ENCODE results near the gene C9orf85. TPM values are rescaled to one million over a fixed set of nuclear protein-coding genes. Genes with fewer than 3 reads are reported as not detected.

The C9orf85 gene
- total RNA-seq, 2 donors from 2014 or later, result 5.4 to 6.2 TPM

DNA sequence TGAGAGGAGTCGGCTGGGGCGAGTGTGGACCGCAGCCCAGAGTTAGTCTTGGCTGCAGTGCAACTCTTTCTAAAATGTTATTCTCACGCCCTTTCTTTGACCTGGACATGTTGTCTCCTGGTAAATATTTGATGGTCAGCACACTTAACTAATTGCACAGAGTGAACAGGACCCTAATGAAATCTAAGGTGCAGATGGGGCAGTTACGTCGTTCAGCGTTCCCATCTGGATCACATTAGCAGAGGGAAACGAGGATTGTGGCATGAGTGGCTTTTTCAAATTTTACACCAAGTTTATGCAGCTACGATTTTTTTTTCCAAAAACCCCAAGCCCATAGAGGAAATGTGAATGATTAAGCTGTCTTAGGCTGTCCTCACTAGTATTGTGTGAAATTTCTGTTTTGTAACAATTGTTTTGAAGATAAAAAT lies 483 bp downstream of the C9orf85 start:
- Mint-ChIP-seq H3K27me3 (no peaks in the 10 kb centered on the region), H3K27ac (peak overlapping the region; percentile 99), H3K4me1 (peaks cover 37% of the 10 kb centered on the region), H3K36me3 (ENCODE audit: low read depth) (peaks cover 3% of the 10 kb centered on the region), H3K4me3 (peak overlapping the region; percentile 100)
- DNase-seq, result no peak
- no peak for ATAC-seq
- H3K9me3 ChIP-seq (ENCODE audit: control insufficient read depth, low read length, poor library complexity, severe bottlenecking), result no peaks in the 10 kb centered on the region

- Mint-ChIP-seq H3K36me3 (ENCODE audit: low read depth) (peaks cover 4% of the 10 kb centered on the region), H3K27ac (no peak overlapping the region)
- ATAC-seq, result no peak
These were observed 4.1 kb downstream of the C9orf85 start for GRCh38 chr9:71915495-71915894.

DNA sequence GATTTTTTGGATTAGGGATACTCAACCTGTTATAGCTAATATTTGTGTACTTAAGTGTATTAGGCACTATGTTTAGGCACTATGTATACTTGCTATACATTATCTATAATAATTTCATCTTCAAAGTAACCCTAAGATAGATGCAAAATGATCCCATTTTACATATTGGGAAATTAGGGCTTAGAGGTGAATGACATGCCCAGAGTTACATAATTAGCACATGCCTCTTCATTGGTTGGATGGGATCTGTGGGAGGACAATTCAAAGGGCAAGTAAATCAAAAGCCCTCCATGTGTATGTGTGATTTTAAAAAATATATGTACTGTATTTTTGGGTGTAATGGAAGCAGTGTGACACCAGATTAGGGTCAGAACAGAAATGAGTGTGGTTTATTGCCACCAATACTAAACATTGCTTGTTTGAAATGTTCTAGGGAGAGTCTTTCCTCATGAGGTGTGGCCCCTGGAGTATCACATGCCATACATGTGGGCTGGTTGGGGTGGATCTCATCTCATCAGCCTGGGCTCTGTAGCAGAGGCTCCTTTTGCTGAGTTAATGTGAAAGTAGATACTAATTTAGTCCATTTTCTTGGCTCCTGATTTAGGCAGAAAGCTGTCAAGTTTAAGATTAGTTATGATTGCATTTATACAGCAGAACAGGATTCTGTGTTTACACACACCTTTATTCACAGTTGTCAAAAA lies 5.5 kb downstream of the C9orf85 start:
- Mint-ChIP-seq H3K27me3 (no peaks in the 10 kb centered on the region), H3K4me1 (peaks cover 17% of the 10 kb centered on the region), H3K4me3 (no peak overlapping the region), H3K36me3 (ENCODE audit: low read depth) (peaks cover 2% of the 10 kb centered on the region), H3K27ac (peak overlapping the region; percentile 53)
- DNase-seq (no peak), ATAC-seq (no peak)
- no peaks in the 10 kb centered on the region for H3K9me3 ChIP-seq (ENCODE audit: control insufficient read depth, low read length, poor library complexity, severe bottlenecking)

More at GRCh38 chr9:71915495-71915894, 4.1 kb downstream of the C9orf85 start:
- H3K27me3 Mint-ChIP-seq, result no peaks in the 10 kb centered on the region
- no peaks in the 10 kb centered on the region for H3K9me3 ChIP-seq (ENCODE audit: control insufficient read depth, low read length, poor library complexity, severe bottlenecking)
- DNase-seq, result no peak
- peaks cover 28% of the 10 kb centered on the region for H3K4me1 Mint-ChIP-seq
- no peak overlapping the region for H3K4me3 Mint-ChIP-seq

- Mint-ChIP-seq H3K4me3 (no peak overlapping the region), H3K36me3 (ENCODE audit: low read depth) (peaks cover 7% of the 10 kb centered on the region), H3K27me3 (no peaks in the 10 kb centered on the region), H3K4me1 (peaks cover 22% of the 10 kb centered on the region), H3K27ac (no peak overlapping the region)
- no peaks in the 10 kb centered on the region for H3K9me3 ChIP-seq (ENCODE audit: control insufficient read depth, low read length, poor library complexity, severe bottlenecking)
- no peak for ATAC-seq
- DNase-seq, result no peak
These were observed 7.0 kb downstream of the C9orf85 start for GRCh38 chr9:71918419-71918818.

- H3K4me3 Mint-ChIP-seq, result no peak overlapping the region
- no peak overlapping the region for H3K27ac Mint-ChIP-seq
- no peaks in the 10 kb centered on the region for H3K27me3 Mint-ChIP-seq
- H3K36me3 Mint-ChIP-seq (ENCODE audit: low read depth), result peaks cover 7% of the 10 kb centered on the region
- peaks cover 23% of the 10 kb centered on the region for H3K4me1 Mint-ChIP-seq
- no peak for ATAC-seq
- no peak for DNase-seq
- H3K9me3 ChIP-seq (ENCODE audit: control insufficient read depth, low read length, poor library complexity, severe bottlenecking), result no peaks in the 10 kb centered on the region
These were observed 9.2 kb downstream of the C9orf85 start for GRCh38 chr9:71920456-71921189.

GRCh38 chr9:71921190-71921814 lies 9.9 kb downstream of the C9orf85 start:
- Mint-ChIP-seq H3K4me3 (no peak overlapping the region), H3K4me1 (peaks cover 19% of the 10 kb centered on the region), H3K27ac (no peak overlapping the region), H3K36me3 (ENCODE audit: low read depth) (peaks cover 7% of the 10 kb centered on the region), H3K27me3 (no peaks in the 10 kb centered on the region)
- no peak for DNase-seq
- no peak for ATAC-seq
- no peaks in the 10 kb centered on the region for H3K9me3 ChIP-seq (ENCODE audit: control insufficient read depth, low read length, poor library complexity, severe bottlenecking)

DNA sequence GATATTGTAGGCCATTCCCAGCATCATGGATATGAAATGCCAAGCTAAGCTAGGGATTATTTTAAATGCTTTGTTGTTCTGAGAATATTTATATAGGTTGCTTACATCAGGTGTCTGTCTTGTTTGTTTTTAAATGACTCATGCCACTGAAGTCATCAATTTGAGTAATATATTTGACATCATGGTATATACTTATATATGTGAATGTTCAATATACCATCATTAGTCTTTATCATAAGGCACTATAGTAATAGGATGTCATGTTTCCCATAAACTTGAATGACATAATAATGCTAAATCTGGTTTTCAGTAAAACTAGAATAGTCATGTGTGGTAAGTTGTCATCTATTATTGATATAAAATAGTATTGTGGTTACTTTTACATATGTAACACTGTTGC lies 13.1 kb downstream of the C9orf85 start:
- DNase-seq (no peak), ATAC-seq (no peak)
- H3K36me3 Mint-ChIP-seq (ENCODE audit: low read depth), result peaks cover 5% of the 10 kb centered on the region
- H3K9me3 ChIP-seq (ENCODE audit: control insufficient read depth, low read length, poor library complexity, severe bottlenecking), result no peaks in the 10 kb centered on the region
- H3K4me3 Mint-ChIP-seq, result no peak overlapping the region
- peaks cover 11% of the 10 kb centered on the region for H3K4me1 Mint-ChIP-seq
- H3K27ac Mint-ChIP-seq, result no peak overlapping the region
- no peaks in the 10 kb centered on the region for H3K27me3 Mint-ChIP-seq

DNA sequence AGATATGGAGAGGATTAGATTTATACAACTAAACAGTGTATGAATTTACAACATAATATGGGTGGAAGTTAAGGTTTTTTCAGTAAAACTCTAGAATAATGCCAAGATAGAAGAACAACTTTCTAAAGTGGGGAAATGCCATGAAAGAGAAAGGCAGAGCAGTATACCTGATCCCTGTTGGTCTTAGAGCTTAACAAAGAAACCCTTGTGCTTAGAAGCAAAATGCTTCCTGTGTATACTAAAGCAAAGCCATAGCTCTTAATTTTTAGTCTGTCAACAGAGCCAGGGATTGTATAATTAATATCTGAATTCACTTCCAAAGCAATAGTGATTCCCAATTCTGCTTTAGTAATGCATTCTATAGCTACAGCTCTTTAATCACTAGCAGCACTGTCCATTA lies 14.4 kb downstream of the C9orf85 start:
- DNase-seq (no peak), ATAC-seq (no peak)
- no peaks in the 10 kb centered on the region for H3K9me3 ChIP-seq (ENCODE audit: control insufficient read depth, low read length, poor library complexity, severe bottlenecking)
- no peak overlapping the region for H3K27ac Mint-ChIP-seq
- H3K36me3 Mint-ChIP-seq (ENCODE audit: low read depth), result peaks cover 5% of the 10 kb centered on the region
- peaks cover 11% of the 10 kb centered on the region for H3K4me1 Mint-ChIP-seq
- H3K4me3 Mint-ChIP-seq, result no peak overlapping the region
- H3K27me3 Mint-ChIP-seq, result no peaks in the 10 kb centered on the region

DNA sequence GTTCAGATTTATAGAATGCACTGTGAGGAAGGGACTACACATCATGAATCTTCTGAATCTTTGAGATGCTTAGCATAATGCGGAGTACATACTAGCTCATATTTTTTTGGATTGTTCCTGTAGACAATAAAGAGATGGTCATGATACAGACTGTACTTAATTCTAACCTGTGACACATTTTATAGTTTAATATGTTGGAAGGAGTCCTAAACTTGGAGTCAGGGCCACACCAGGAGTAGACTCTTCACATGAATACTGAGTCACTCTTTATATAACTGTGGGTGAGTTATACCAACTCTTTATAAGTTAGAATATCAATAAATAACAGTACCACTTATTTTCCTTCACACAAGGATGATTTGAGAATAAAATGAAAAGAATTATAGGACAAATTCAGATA lies 16.9 kb downstream of the C9orf85 start:
- no peak overlapping the region for H3K4me3 Mint-ChIP-seq
- ATAC-seq (no peak), DNase-seq (no peak)
- no peaks in the 10 kb centered on the region for H3K9me3 ChIP-seq (ENCODE audit: control insufficient read depth, low read length, poor library complexity, severe bottlenecking)
- H3K27ac Mint-ChIP-seq, result no peak overlapping the region
- H3K36me3 Mint-ChIP-seq (ENCODE audit: low read depth), result no peaks in the 10 kb centered on the region
- H3K4me1 Mint-ChIP-seq, result peaks cover 4% of the 10 kb centered on the region
- H3K27me3 Mint-ChIP-seq, result no peaks in the 10 kb centered on the region

DNA sequence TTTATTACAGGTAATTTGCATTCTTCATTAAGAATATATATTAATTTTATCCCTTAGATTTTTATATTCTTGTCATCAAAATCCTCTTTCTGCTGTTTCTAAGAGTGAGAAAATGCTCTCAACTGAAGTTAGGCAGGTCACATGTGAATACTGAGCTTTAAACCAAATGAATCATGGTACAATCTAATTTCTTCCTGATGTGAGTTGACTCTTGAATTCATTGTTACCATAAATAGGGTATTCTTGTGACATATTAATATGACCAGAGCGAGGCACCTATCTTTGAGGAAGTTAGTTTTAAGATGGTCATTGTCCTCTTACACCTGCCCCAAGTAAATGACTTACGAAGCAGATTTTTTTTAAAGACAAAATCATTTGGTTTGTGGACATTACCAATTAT lies 17.4 kb downstream of the C9orf85 start:
- H3K36me3 Mint-ChIP-seq (ENCODE audit: low read depth), result no peaks in the 10 kb centered on the region
- no peaks in the 10 kb centered on the region for H3K27me3 Mint-ChIP-seq
- DNase-seq, result no peak
- ATAC-seq, result no peak
- H3K27ac Mint-ChIP-seq, result no peak overlapping the region
- peaks cover 2% of the 10 kb centered on the region for H3K4me1 Mint-ChIP-seq
- no peaks in the 10 kb centered on the region for H3K9me3 ChIP-seq (ENCODE audit: control insufficient read depth, low read length, poor library complexity, severe bottlenecking)
- no peak overlapping the region for H3K4me3 Mint-ChIP-seq

GRCh38 chr9:71929223-71929622 lies 17.8 kb downstream of the C9orf85 start:
- Mint-ChIP-seq H3K27me3 (no peaks in the 10 kb centered on the region), H3K4me1 (peaks cover 4% of the 10 kb centered on the region), H3K27ac (no peak overlapping the region), H3K36me3 (ENCODE audit: low read depth) (no peaks in the 10 kb centered on the region), H3K4me3 (no peak overlapping the region)
- ATAC-seq, result no peak
- DNase-seq, result no peak
- no peaks in the 10 kb centered on the region for H3K9me3 ChIP-seq (ENCODE audit: control insufficient read depth, low read length, poor library complexity, severe bottlenecking)

- peaks cover 4% of the 10 kb centered on the region for H3K4me1 Mint-ChIP-seq
- H3K27ac Mint-ChIP-seq, result no peak overlapping the region
- no peaks in the 10 kb centered on the region for H3K9me3 ChIP-seq (ENCODE audit: control insufficient read depth, low read length, poor library complexity, severe bottlenecking)
- ATAC-seq (no peak), DNase-seq (no peak)
- H3K4me3 Mint-ChIP-seq, result no peak overlapping the region
- no peaks in the 10 kb centered on the region for H3K27me3 Mint-ChIP-seq
- H3K36me3 Mint-ChIP-seq (ENCODE audit: low read depth), result no peaks in the 10 kb centered on the region
These were observed 18.5 kb downstream of the C9orf85 start for GRCh38 chr9:71929791-71930440.

- Mint-ChIP-seq H3K27ac (no peak overlapping the region), H3K4me1 (peaks cover 11% of the 10 kb centered on the region), H3K27me3 (no peaks in the 10 kb centered on the region), H3K36me3 (ENCODE audit: low read depth) (no peaks in the 10 kb centered on the region), H3K4me3 (no peak overlapping the region)
- H3K9me3 ChIP-seq (ENCODE audit: control insufficient read depth, low read length, poor library complexity, severe bottlenecking), result no peaks in the 10 kb centered on the region
- ATAC-seq, result no peak
- DNase-seq, result no peak
These were observed 19.7 kb downstream of the C9orf85 start for GRCh38 chr9:71931166-71931565.
